Mucosa of rectum (tissue), 2 donors: Measurements from ENCODE around the gene DRICH1.
"Not testable (repeated sequence)": the region's sequence is repeated elsewhere in the genome, so short reads cannot be mapped to it uniquely, and the experiment has no call there.

Experiments used
- H3K27ac ChIP-seq, 2 donors: one replicate each; pipeline ENCODE4 v1.7.0; 2013; ENCODE audit warnings: inconsistent platforms in 2 of 2, low read depth in 2 of 2, low read length in 2 of 2
- H3K27me3 ChIP-seq, 2 donors: one replicate each; pipeline ENCODE4 v1.7.0; 2013; ENCODE audit warnings: low read length in 2 of 2; ENCODE audit not compliant: control insufficient read depth in 2 of 2, insufficient read depth in 2 of 2
- H3K36me3 ChIP-seq, 2 donors: one replicate each; pipeline ENCODE4 v1.7.0; 2013; ENCODE audit warnings: low read length in 2 of 2; ENCODE audit not compliant: control insufficient read depth in 2 of 2, insufficient read depth in 2 of 2
- H3K4me1 ChIP-seq, 2 donors: one replicate each; pipeline ENCODE4 v1.7.0; 2013; ENCODE audit warnings: low read length in 2 of 2, mild to moderate bottlenecking in 1 of 2; ENCODE audit not compliant: control insufficient read depth in 2 of 2, insufficient read depth in 2 of 2
- H3K4me3 ChIP-seq, 2 donors: one replicate each; pipeline ENCODE4 v1.7.0; 2013; ENCODE audit warnings: low read length in 2 of 2
- H3K9ac ChIP-seq, 2 donors: one replicate each; pipeline ENCODE4 v1.7.0; 2013; ENCODE audit warnings: low read length in 2 of 2, low read depth in 1 of 2, mild to moderate bottlenecking in 1 of 2
- H3K9me3 ChIP-seq, 2 donors: one replicate each; pipeline ENCODE4 v1.7.0; 2013; ENCODE audit warnings: low read length in 2 of 2; ENCODE audit not compliant: control insufficient read depth in 2 of 2
- donor health status: healthy.
- donor health status: Normal muscosa, but diverticular disease.

Gene DRICH1

GRCh38 chr22:23646526-23646925 is 14.4 kb upstream of the DRICH1 start:
- not testable (repeated sequence) for H3K9me3 ChIP-seq, H3K9ac ChIP-seq, H3K4me3 ChIP-seq, H3K36me3 ChIP-seq, H3K27ac ChIP-seq, H3K27me3 ChIP-seq, H3K4me1 ChIP-seq

GRCh38 chr22:23640206-23640605 is 8.1 kb upstream of the DRICH1 start:
- not testable (repeated sequence) for H3K36me3 ChIP-seq, H3K9ac ChIP-seq, H3K27me3 ChIP-seq, H3K9me3 ChIP-seq, H3K27ac ChIP-seq, H3K4me3 ChIP-seq, H3K4me1 ChIP-seq

GRCh38 chr22:23639661-23640060 is 7.5 kb upstream of the DRICH1 start:
- no peak overlapping the region for H3K9ac ChIP-seq
- no peaks in the 10 kb centered on the region for H3K9me3 ChIP-seq
- H3K27me3 ChIP-seq = no peaks in the 10 kb centered on the region
- H3K36me3 ChIP-seq = no peaks in the 10 kb centered on the region
- no peak overlapping the region for H3K4me3 ChIP-seq
- H3K4me1 ChIP-seq = no peaks in the 10 kb centered on the region
- no peak overlapping the region for H3K27ac ChIP-seq

- H3K4me3 ChIP-seq = no peak overlapping the region
- H3K9me3 ChIP-seq = no peaks in the 10 kb centered on the region
- no peak overlapping the region for H3K27ac ChIP-seq
Measured at GRCh38 chr22:23638611-23639010, 6.5 kb upstream of the DRICH1 start.

GRCh38 chr22:23635291-23635690 is 3.2 kb upstream of the DRICH1 start:
- H3K4me3 ChIP-seq, H3K9ac ChIP-seq, H3K36me3 ChIP-seq, H3K27ac ChIP-seq, H3K27me3 ChIP-seq, H3K4me1 ChIP-seq, H3K9me3 ChIP-seq: not testable (repeated sequence)

More at GRCh38 chr22:23638611-23639010, 6.5 kb upstream of the DRICH1 start:
- Histone ChIP-seq H3K36me3 (no peaks in the 10 kb centered on the region), H3K27me3 (no peaks in the 10 kb centered on the region), H3K4me1 (no peaks in the 10 kb centered on the region), H3K9ac (no peak overlapping the region)

GRCh38 chr22:23628056-23628743 is 3.9 kb downstream of the DRICH1 start:
- H3K36me3 ChIP-seq, H3K4me1 ChIP-seq, H3K9me3 ChIP-seq, H3K27me3 ChIP-seq, H3K4me3 ChIP-seq, H3K9ac ChIP-seq, H3K27ac ChIP-seq: not testable (repeated sequence)

GRCh38 chr22:23627401-23628055 is 4.6 kb downstream of the DRICH1 start:
- H3K4me3 ChIP-seq, H3K36me3 ChIP-seq, H3K4me1 ChIP-seq, H3K27me3 ChIP-seq, H3K9me3 ChIP-seq, H3K27ac ChIP-seq, H3K9ac ChIP-seq: not testable (repeated sequence)

- H3K36me3 ChIP-seq = no peaks in the 10 kb centered on the region
- H3K9me3 ChIP-seq = no peaks in the 10 kb centered on the region
- peaks cover 0 to 2% of the 10 kb centered on the region in 2 donors for H3K4me1 ChIP-seq
- H3K9ac ChIP-seq = no peak overlapping the region
- H3K27ac ChIP-seq = no peak overlapping the region
- no peak overlapping the region for H3K4me3 ChIP-seq
- H3K27me3 ChIP-seq = no peaks in the 10 kb centered on the region
Measured at GRCh38 chr22:23626286-23626975, 5.7 kb downstream of the DRICH1 start.

GRCh38 chr22:23622634-23623033 is 9.5 kb downstream of the DRICH1 start:
- no peaks in the 10 kb centered on the region for H3K36me3 ChIP-seq

GRCh38 chr22:23621916-23622315 is 10.2 kb downstream of the DRICH1 start:
- not testable (repeated sequence) for H3K9me3 ChIP-seq, H3K4me1 ChIP-seq, H3K36me3 ChIP-seq, H3K27ac ChIP-seq, H3K27me3 ChIP-seq, H3K9ac ChIP-seq, H3K4me3 ChIP-seq

More at GRCh38 chr22:23622634-23623033, 9.5 kb downstream of the DRICH1 start:
- no peaks in the 10 kb centered on the region for H3K27me3 ChIP-seq
- no peak overlapping the region for H3K27ac ChIP-seq
- peaks cover 0 to 2% of the 10 kb centered on the region in 2 donors for H3K4me1 ChIP-seq
- no peaks in the 10 kb centered on the region for H3K9me3 ChIP-seq
- no peak overlapping the region for H3K4me3 ChIP-seq
- no peak overlapping the region for H3K9ac ChIP-seq
